OCI-LY3 (cell line): ENCODE measurements around the gene ELFN1.

Experiments used
- CTCF ChIP-seq: fragments of 200-600, 300-600 bp; sonication (generic); IDR thresholded peaks from 2 replicates; pipeline ENCODE4 v1.5.1; 2014; ENCODE audit warnings: antibody characterized with exemption, low read length, low read depth
- EZH2phosphoT487 ChIP-seq: fragments of 200-600 bp; shearing (Covaris generic); IDR thresholded peaks from 2 replicates; pipeline ENCODE4 v1.6.1; 2018; ENCODE audit warnings: antibody characterized with exemption, mixed run types, low read depth

- TF ChIP-seq CTCF, result no peak
- TF ChIP-seq EZH2phosphoT487, result no peak
Measured at GRCh38 chr7:1662767-1663166, 7.3 kb upstream of the ELFN1 start.
